ENCODE data around the gene ZNF354B.
A peak's percentile ranks its signal among the peaks of the same experiment; 100 is the strongest.
"Not testable (repeated sequence)": the region's sequence is repeated elsewhere in the genome, so short reads cannot be mapped to it uniquely, and the experiment has no call there.

Gene ZNF354B
- 6.7 to 37.9 (median 21.2) reads per million in 9 experiments for total RNA-seq

GRCh38 chr5:178859625-178860521 lies at the start of gene ZNF354B:
Gene ZNF354B, plus strand, starts transcription at chr5:178859953. Its CDS starts 1,095 bp downstream, at chr5:178861048.
- peak; percentile 93 for ATAC-seq (replicated peaks)
- H3K4me1 Mint-ChIP-seq (ENCODE audit: low read depth in 2 of 2) = peaks cover 15 to 30% of the 10 kb centered on the region in 2 donors
- no peaks in the 10 kb centered on the region for H3K9me3 Mint-ChIP-seq
- peaks cover 3% of the 10 kb centered on the region for H3K36me3 Mint-ChIP-seq (ENCODE audit: insufficient read depth)
- peak within 1 kb of the TSS; percentile 84 to 93 for H3K4me3 Mint-ChIP-seq
- peaks cover 2 to 4% of the 10 kb centered on the region in 2 donors for H3K27me3 Mint-ChIP-seq
- peak within 1 kb of the TSS; percentile 80 to 81 for H3K27ac Mint-ChIP-seq
- DNase-seq = peak; percentile 71 to 77 (median 72)

- no peaks in the 10 kb centered on the region for H3K4me1 Mint-ChIP-seq (ENCODE audit: low read depth in 2 of 2)
- ATAC-seq (replicated peaks) = no peak
- no peaks in the 10 kb centered on the region for H3K9me3 Mint-ChIP-seq
- peaks cover 2% of the 10 kb centered on the region for H3K36me3 Mint-ChIP-seq (ENCODE audit: insufficient read depth)
- no peak overlapping the region for H3K4me3 Mint-ChIP-seq
- peaks cover 30 to 31% of the 10 kb centered on the region in 2 donors for H3K27me3 Mint-ChIP-seq
- no peak overlapping the region for H3K27ac Mint-ChIP-seq
- no peak for DNase-seq
Observed at GRCh38 chr5:178817506-178817905, 42.2 kb upstream of the ZNF354B start.

GRCh38 chr5:178818094-178818493 lies 41.7 kb upstream of the ZNF354B start:
- Mint-ChIP-seq H3K4me3 (no peak overlapping the region), H3K27me3 (peaks cover 28 to 30% of the 10 kb centered on the region in 2 donors), H3K4me1 (ENCODE audit: low read depth in 2 of 2) (no peaks in the 10 kb centered on the region), H3K36me3 (ENCODE audit: insufficient read depth) (peaks cover 2% of the 10 kb centered on the region), H3K9me3 (no peaks in the 10 kb centered on the region), H3K27ac (no peak overlapping the region)
- DNase-seq (no peak), ATAC-seq (replicated peaks) (no peak)

- H3K27ac Mint-ChIP-seq = no peak overlapping the region
- ATAC-seq (replicated peaks) (no peak), DNase-seq (no peak)
- no peaks in the 10 kb centered on the region for H3K4me1 Mint-ChIP-seq (ENCODE audit: low read depth in 2 of 2)
- peaks cover 20 to 28% of the 10 kb centered on the region in 2 donors for H3K27me3 Mint-ChIP-seq
- peaks cover 2% of the 10 kb centered on the region for H3K36me3 Mint-ChIP-seq (ENCODE audit: insufficient read depth)
- no peak overlapping the region for H3K4me3 Mint-ChIP-seq
- H3K9me3 Mint-ChIP-seq = no peaks in the 10 kb centered on the region
Observed at GRCh38 chr5:178820001-178820400, 39.8 kb upstream of the ZNF354B start.

- no peak overlapping the region for H3K27ac Mint-ChIP-seq
- H3K36me3 Mint-ChIP-seq (ENCODE audit: insufficient read depth) = peaks cover 1% of the 10 kb centered on the region
- ATAC-seq (replicated peaks) (no peak), DNase-seq (no peak)
- no peaks in the 10 kb centered on the region for H3K9me3 Mint-ChIP-seq
- no peaks in the 10 kb centered on the region for H3K4me1 Mint-ChIP-seq (ENCODE audit: low read depth in 2 of 2)
- H3K27me3 Mint-ChIP-seq = peaks cover 6 to 11% of the 10 kb centered on the region in 2 donors
- H3K4me3 Mint-ChIP-seq = no peak overlapping the region
Observed at GRCh38 chr5:178825444-178825843, 34.3 kb upstream of the ZNF354B start.

GRCh38 chr5:178826216-178826615 lies 33.5 kb upstream of the ZNF354B start:
- H3K4me1 Mint-ChIP-seq (ENCODE audit: low read depth in 2 of 2) = no peaks in the 10 kb centered on the region
- H3K27me3 Mint-ChIP-seq = peaks cover 6 to 11% of the 10 kb centered on the region in 2 donors
- no peaks in the 10 kb centered on the region for H3K36me3 Mint-ChIP-seq (ENCODE audit: insufficient read depth)
- ATAC-seq (replicated peaks) (no peak), DNase-seq (no peak)
- H3K9me3 Mint-ChIP-seq = no peaks in the 10 kb centered on the region
- H3K4me3 Mint-ChIP-seq = no peak overlapping the region
- no peak overlapping the region for H3K27ac Mint-ChIP-seq

GRCh38 chr5:178827636-178828035 lies 32.1 kb upstream of the ZNF354B start:
- no peaks in the 10 kb centered on the region for H3K4me1 Mint-ChIP-seq (ENCODE audit: low read depth in 2 of 2)
- ATAC-seq (replicated peaks) (no peak), DNase-seq (no peak)
- H3K4me3 Mint-ChIP-seq = no peak overlapping the region
- peaks cover 4 to 6% of the 10 kb centered on the region in 2 donors for H3K27me3 Mint-ChIP-seq
- no peaks in the 10 kb centered on the region for H3K36me3 Mint-ChIP-seq (ENCODE audit: insufficient read depth)
- no peaks in the 10 kb centered on the region for H3K9me3 Mint-ChIP-seq
- no peak overlapping the region for H3K27ac Mint-ChIP-seq

GRCh38 chr5:178831049-178831448 lies 28.7 kb upstream of the ZNF354B start:
- H3K27ac Mint-ChIP-seq = no peak overlapping the region
- H3K4me1 Mint-ChIP-seq (ENCODE audit: low read depth in 2 of 2) = no peaks in the 10 kb centered on the region
- no peaks in the 10 kb centered on the region for H3K9me3 Mint-ChIP-seq
- DNase-seq (no peak), ATAC-seq (replicated peaks) (no peak)
- no peaks in the 10 kb centered on the region for H3K36me3 Mint-ChIP-seq (ENCODE audit: insufficient read depth)
- H3K27me3 Mint-ChIP-seq = peaks cover 12 to 14% of the 10 kb centered on the region in 2 donors
- H3K4me3 Mint-ChIP-seq = no peak overlapping the region

- ATAC-seq (replicated peaks) (no peak), DNase-seq (no peak)
- Mint-ChIP-seq H3K36me3 (ENCODE audit: insufficient read depth) (no peaks in the 10 kb centered on the region), H3K9me3 (no peaks in the 10 kb centered on the region), H3K27ac (no peak overlapping the region), H3K27me3 (peaks cover 12 to 15% of the 10 kb centered on the region in 2 donors), H3K4me1 (ENCODE audit: low read depth in 2 of 2) (no peaks in the 10 kb centered on the region), H3K4me3 (no peak overlapping the region)
Observed at GRCh38 chr5:178832618-178833201, 27.0 kb upstream of the ZNF354B start.

- no peaks in the 10 kb centered on the region for H3K9me3 Mint-ChIP-seq
- ATAC-seq (replicated peaks) (no peak), DNase-seq (no peak)
- peaks cover 0 to 3% of the 10 kb centered on the region in 2 donors for H3K4me1 Mint-ChIP-seq (ENCODE audit: low read depth in 2 of 2)
- no peaks in the 10 kb centered on the region for H3K36me3 Mint-ChIP-seq (ENCODE audit: insufficient read depth)
- no peak overlapping the region for H3K27ac Mint-ChIP-seq
- peaks cover 12 to 23% of the 10 kb centered on the region in 2 donors for H3K27me3 Mint-ChIP-seq
- H3K4me3 Mint-ChIP-seq = no peak overlapping the region
Observed at GRCh38 chr5:178836628-178837027, 23.1 kb upstream of the ZNF354B start.

GRCh38 chr5:178838695-178839318 lies 20.9 kb upstream of the ZNF354B start:
- ATAC-seq (replicated peaks); H3K27ac Mint-ChIP-seq; H3K4me1 Mint-ChIP-seq (ENCODE audit: low read depth in 2 of 2); H3K36me3 Mint-ChIP-seq (ENCODE audit: insufficient read depth); DNase-seq; H3K4me3 Mint-ChIP-seq; H3K27me3 Mint-ChIP-seq; H3K9me3 Mint-ChIP-seq: not testable (repeated sequence)

GRCh38 chr5:178839319-178839704 lies 20.4 kb upstream of the ZNF354B start:
- H3K36me3 Mint-ChIP-seq (ENCODE audit: insufficient read depth) = no peaks in the 10 kb centered on the region
- peaks cover 0 to 9% of the 10 kb centered on the region in 2 donors for H3K27me3 Mint-ChIP-seq
- no peak overlapping the region for H3K4me3 Mint-ChIP-seq
- no peak overlapping the region for H3K27ac Mint-ChIP-seq
- H3K4me1 Mint-ChIP-seq (ENCODE audit: low read depth in 2 of 2) = peaks cover 0 to 3% of the 10 kb centered on the region in 2 donors
- no peaks in the 10 kb centered on the region for H3K9me3 Mint-ChIP-seq
- ATAC-seq (replicated peaks) (peak; percentile 58), DNase-seq (peak; percentile 22 to 34 (median 23))

GRCh38 chr5:178840399-178840798 lies 19.4 kb upstream of the ZNF354B start:
- not testable (repeated sequence) for H3K36me3 Mint-ChIP-seq (ENCODE audit: insufficient read depth); ATAC-seq (replicated peaks); H3K9me3 Mint-ChIP-seq; H3K4me1 Mint-ChIP-seq (ENCODE audit: low read depth in 2 of 2); DNase-seq; H3K27me3 Mint-ChIP-seq; H3K27ac Mint-ChIP-seq; H3K4me3 Mint-ChIP-seq
